Suppressor macrophage treated with lipopolysaccharide for 4 hours (primary cell): ENCODE data around the gene MAP3K14.

Experiments used
- DNase-seq: peaks from one replicate; pipeline ENCODE4 v3.0.0-alpha.2; 2020

The MAP3K14 gene

GRCh38 chr17:45298546-45299285, 18.1 kb downstream of the MAP3K14 start:
- no peak for DNase-seq

- DNase-seq: no peak
These were observed 20.0 kb downstream of the MAP3K14 start for GRCh38 chr17:45296833-45297124.

- DNase-seq: peak; percentile 93
These were observed 20.6 kb downstream of the MAP3K14 start for GRCh38 chr17:45296003-45296832.

GRCh38 chr17:45294506-45294905, 22.3 kb downstream of the MAP3K14 start:
- no peak for DNase-seq

- DNase-seq: peak; percentile 87
These were observed 23.2 kb downstream of the MAP3K14 start for GRCh38 chr17:45293413-45294211.

GRCh38 chr17:45292696-45293412, 24.0 kb downstream of the MAP3K14 start:
- DNase-seq: no peak

- peak; percentile 74 for DNase-seq
These were observed 25.5 kb downstream of the MAP3K14 start for GRCh38 chr17:45291171-45291805.

GRCh38 chr17:45290269-45290765, 26.5 kb downstream of the MAP3K14 start:
- no peak for DNase-seq

- peak; percentile 25 for DNase-seq
These were observed 27.2 kb downstream of the MAP3K14 start for GRCh38 chr17:45289301-45290268.

GRCh38 chr17:45288825-45289224, 28.0 kb downstream of the MAP3K14 start:
- DNase-seq: no peak

GRCh38 chr17:45287526-45288500, 29.0 kb downstream of the MAP3K14 start:
- DNase-seq: no peak

GRCh38 chr17:45286286-45286685, 30.5 kb downstream of the MAP3K14 start:
- DNase-seq: no peak

- DNase-seq: peak; percentile 35
These were observed 32.4 kb downstream of the MAP3K14 start for GRCh38 chr17:45284176-45285140.

- no peak for DNase-seq
These were observed 33.1 kb downstream of the MAP3K14 start for GRCh38 chr17:45283711-45284110.

- no peak for DNase-seq
These were observed 33.9 kb downstream of the MAP3K14 start for GRCh38 chr17:45282683-45283644.

- DNase-seq: no peak
These were observed 36.9 kb downstream of the MAP3K14 start for GRCh38 chr17:45279898-45280297.

- DNase-seq: no peak
These were observed 38.8 kb downstream of the MAP3K14 start for GRCh38 chr17:45277992-45278391.
